Midbrain (tissue), 1 donor: Measurements from ENCODE around the gene CLDN15.
"Not testable (repeated sequence)": the region's sequence is repeated elsewhere in the genome, so short reads cannot be mapped to it uniquely, and the experiment has no call there.

ENCODE experiments used
- DNase-seq: peaks from one replicate; lab custom pipeline; 2025; lab: John Stamatoyannopoulos, UW

CLDN15 gene

DNA sequence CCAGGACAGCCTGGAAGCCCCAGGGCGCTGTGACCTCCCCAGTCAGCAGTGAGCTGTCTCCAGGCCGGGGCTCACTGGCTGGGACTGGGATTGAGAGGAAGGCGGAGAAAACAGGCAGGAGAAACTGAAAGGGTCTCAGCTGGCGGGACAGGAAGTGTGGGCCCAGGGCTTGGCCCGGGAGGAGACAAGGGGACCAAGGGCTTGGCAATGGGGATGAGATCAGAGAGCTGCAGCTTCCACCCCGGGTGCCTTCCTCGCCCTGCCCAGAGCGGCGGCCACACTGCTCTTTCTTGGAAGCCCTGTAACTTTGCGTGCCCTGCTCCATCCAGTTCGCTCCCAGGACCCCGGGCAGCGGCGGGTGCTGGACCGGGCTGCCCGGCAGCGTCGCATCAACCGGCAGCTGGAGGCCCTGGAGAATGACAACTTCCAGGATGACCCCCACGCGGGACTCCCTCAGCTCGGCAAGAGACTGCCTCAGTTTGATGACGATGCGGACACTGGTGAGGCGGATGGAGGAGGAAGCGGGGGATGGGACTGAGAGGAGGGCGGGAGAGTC, 15.2 kb downstream of the CLDN15 start:
- DNase-seq: no peak

DNA sequence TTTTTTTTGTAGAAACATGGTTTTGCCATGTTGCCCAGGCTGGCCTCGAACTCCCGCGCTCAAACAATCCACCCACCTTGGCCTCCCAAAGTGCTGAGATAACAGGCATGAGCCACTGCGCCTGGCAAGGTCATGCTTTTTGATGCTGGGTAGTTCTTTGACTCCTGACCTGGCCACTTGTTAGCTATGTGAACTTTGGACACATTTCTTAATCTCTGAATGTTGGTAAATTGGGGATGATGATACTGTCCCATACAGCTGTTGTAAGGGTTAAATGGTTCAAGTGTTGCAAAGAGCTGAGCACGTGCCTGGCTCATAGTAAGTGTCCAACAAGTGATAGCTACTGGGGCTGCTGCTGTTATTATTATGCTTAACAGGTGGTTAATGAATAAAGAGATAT, 17.3 kb downstream of the CLDN15 start:
- DNase-seq: no peak

DNA sequence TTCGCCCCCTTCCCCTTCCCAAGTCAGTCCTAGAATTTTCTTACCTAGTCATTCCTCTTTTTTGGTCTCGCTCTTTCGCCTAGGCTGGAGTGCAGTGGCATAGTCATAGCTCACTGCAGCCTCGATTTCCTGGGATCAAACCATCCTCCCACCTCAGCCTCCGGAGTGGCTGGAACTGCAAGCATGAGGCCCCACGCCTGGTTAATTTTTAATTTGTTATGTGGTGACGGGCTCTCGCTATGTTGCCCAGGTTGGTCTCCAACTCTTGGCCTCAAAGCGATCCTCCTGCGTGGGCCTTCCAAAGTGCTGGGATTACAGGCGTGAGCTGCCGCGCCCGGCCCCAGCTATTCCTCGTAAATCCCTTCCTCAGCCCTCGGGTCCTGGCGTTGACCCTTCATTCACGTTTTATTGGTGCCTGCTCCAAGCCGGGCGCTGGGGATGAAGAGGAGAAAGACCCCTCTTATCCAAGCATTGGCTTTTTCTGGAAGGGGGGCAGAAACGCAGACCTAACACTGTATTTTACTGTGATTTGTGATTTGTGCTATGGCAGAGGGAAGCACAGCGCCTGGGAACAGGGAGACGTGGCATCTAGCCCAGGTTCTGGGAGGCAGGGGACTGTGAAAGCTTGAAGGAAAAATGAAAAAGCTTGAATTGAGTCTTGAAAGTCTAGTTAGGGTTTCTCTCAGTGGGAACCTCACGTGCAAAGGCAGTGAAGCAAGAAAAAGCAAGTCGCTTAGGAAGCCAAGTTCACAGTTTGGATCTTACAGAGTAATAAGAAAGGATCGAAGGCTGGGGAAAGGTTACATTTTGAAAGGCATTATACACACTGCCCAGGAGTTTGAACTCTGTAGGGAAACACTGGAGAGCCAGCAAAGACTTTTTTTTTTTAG, 19.1 kb downstream of the CLDN15 start:
- no peak for DNase-seq

GRCh38 chr7:101217388-101218235, 20.0 kb downstream of the CLDN15 start, which contains the start of the genes PLOD3 and ZNHIT1:
TSS of gene PLOD3 (minus strand) at chr7:101217581. CDS start at chr7:101217274, 307 bp downstream.
TSS of gene ZNHIT1 (plus strand) at chr7:101218165. CDS start at chr7:101218196, 31 bp downstream.
- DNase-seq: peak; percentile 98

GRCh38 chr7:101216860-101217387, 20.7 kb downstream of the CLDN15 start:
- no peak for DNase-seq

GRCh38 chr7:101216001-101216859, 21.4 kb downstream of the CLDN15 start:
- no peak for DNase-seq

DNA sequence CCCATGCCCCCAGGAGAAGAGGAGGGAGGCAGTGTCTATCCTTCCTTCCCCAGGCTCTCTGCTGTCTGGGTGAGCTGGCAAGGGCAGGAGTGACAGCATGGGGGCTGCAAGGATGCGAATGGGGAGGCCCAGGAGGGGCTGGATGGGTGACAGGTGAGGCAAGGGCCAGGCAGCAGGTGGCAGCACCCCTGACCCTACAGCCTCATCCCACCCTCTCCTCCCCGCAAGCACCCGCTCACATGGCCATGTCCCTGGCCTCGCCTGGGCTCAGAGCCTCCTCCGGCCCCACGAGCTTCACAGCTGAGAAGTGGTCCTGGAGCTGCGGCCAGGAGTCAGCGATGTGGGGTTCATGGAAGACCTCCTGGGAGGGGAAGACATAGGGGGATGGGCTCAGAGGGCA, 25.6 kb downstream of the CLDN15 start:
- no peak for DNase-seq

GRCh38 chr7:101211501-101211900, 26.1 kb downstream of the CLDN15 start:
- no peak for DNase-seq

DNA sequence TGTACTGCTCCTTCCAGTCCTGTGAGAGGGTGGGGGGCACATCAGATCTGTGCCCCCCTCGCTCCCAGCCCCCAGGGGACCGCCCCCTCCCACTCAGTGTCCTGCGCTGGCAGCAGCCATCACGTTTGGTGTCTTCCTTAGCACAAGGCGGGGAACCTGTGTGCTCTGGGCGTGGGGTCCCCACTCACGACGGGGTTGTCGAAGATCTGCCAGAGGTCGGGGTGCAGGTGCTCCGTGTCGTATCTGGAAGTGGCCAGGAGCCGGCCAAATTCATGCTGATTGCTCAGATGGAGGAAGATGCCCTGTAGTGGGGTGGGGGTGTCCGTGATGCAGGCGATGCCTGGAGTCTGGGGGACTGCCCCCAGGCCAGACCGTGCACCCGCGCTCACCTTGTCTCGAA, 27.5 kb downstream of the CLDN15 start:
- DNase-seq: no peak

DNA sequence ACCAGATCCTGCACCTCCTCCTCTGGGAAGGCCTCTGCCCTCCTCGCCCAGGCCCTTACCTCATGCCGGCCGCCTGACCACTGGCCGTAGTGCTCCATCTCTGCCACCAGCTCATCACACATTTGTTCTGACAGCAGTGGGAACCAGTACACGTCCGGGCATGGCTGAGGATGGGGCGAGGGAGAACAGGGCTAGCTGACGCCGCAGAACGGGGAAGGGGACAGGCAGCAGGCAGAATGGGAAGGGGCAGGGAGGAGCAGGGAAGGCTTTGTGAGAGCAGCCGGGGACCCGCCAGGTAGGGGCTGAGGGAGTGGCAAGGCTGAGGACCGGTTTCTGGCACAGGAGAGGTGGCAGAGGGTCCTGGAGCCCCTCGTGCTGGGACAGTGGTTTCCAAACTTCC, 28.8 kb downstream of the CLDN15 start:
- no peak for DNase-seq

- DNase-seq: no peak
Observed at GRCh38 chr7:101207459-101207858, 30.1 kb downstream of the CLDN15 start.

DNA sequence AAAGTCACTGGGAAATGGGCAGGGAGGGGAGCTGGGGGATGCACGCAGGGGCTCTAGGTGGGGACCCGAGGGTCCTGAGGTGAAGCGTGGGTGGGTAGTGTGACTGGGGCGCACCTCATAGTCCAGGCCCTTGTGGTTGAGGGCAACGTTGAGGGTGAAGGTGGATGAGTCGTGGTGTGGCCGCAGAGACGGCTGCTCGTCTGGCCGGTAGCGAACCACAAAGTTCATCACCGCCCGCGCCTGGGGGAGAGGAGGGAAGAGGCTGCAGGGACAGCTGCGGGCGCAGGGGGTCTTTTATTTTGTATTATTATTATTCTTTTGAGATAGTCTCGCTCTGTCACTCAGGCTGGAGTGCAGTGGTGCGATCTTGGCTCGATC, 30.9 kb downstream of the CLDN15 start:
- no peak for DNase-seq

GRCh38 chr7:101205901-101206664, 31.5 kb downstream of the CLDN15 start:
- DNase-seq: no peak

DNA sequence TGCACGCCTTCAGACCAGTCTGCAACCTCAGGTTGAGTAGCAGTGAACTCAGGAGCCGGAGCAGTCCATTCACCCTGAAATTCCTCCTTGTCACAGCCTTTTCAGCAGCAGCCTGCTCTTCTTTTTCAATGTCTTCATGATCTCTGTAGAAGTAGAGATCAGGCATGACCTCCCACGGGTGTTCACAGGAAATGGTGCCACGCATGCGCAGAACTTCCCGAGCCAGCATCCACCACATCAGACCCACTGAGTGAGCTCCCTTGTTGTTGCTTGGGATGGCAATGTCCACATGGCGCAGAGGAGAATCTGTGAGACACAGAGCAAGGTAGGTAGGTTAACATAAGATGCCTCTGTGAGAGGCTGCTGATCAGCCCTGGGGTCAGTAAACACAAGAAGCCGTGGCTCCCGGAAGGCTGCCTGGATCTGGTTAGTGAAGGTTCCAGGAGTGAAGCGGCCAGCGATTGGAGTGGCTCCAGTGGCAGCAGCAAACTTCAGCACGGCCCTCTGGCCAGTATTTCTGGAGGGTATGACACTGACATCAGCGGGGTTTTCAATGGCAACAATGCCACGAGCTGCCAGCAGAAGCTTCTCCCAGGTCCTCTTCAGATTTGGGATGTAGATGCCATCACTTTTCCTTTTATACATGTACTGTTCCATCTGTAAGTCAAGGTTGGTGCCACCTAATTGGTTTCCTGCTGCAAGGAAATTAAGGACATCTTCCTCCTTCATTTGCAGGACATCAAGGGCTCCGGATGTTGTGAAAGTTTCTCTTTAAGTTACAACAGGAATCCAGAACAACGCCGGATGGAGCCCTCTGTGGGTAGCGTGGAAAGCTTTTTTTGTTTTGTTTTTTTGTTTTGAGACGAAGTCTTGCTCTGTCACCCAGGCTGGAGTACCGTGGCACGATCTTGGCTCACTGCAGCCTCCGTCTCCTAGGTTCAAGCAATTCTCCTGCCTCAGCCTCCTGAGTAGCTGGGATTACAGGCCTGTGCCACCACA, 33.6 kb downstream of the CLDN15 start:
- DNase-seq: not testable (repeated sequence)

DNA sequence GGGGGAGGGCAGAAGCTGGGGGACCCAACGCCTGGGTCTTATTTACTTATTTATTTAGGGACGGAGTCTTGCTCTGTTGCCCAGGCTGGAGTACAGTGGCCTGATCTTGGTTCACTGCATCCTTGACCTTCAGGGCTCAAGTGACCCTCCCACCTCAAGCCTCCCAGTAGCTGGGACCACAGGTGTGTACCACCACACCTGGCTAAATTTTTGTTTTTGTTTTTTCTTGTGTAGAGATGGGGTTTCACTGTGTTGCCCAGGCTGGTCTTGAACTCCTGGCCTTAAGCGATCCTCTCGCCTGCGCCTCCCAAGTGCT, 35.0 kb downstream of the CLDN15 start:
- no peak for DNase-seq

DNA sequence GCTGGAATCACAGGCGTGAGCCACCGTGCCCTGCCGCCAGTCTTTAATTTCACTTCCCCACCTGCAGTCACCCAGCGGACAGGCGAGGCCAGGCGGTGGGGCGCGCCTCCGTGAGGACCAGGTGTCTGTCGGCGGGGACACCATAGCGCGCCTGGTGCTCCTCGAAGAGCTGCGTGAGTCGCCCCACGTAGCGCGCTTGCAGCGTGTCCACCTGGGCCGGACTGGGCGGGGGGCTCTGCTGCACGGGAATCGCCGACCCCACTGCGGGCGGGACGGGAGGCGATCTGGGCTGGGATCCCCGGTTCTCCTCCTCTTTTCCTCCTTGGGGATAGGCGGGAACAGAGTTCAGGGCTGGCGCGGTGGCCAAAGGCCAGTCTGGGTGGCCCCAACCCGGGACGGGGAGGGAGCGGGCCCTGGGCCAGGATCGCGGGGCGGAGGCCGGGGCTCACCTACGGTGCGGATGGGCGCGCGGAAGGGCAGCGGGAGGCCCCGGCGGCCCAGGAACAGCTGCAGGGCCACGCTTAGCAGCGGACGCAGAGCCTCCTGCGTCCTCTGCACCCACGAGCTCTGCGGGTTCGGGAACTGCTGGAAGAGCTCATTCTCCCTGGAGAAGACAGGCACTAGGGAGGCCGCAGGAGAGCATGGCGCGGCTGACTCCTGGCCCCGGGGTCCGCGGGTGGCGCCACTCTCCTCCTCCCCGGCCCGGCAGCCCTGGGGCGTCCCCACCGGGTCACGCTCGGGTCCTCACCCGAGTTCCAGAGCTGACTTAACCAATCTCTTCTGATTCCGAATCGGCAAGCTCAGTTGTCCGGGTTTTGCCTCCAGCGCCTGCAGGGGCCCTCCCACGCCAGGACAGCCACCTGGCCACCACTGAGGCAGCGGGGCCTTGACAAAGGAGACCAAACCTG, 35.7 kb downstream of the CLDN15 start:
- no peak for DNase-seq

GRCh38 chr7:101200862-101201599, 36.6 kb downstream of the CLDN15 start, which contains the start of gene MOGAT3:
TSS of gene MOGAT3 (minus strand) at chr7:101201036. CDS start at chr7:101200854, 182 bp downstream.
- no peak for DNase-seq

DNA sequence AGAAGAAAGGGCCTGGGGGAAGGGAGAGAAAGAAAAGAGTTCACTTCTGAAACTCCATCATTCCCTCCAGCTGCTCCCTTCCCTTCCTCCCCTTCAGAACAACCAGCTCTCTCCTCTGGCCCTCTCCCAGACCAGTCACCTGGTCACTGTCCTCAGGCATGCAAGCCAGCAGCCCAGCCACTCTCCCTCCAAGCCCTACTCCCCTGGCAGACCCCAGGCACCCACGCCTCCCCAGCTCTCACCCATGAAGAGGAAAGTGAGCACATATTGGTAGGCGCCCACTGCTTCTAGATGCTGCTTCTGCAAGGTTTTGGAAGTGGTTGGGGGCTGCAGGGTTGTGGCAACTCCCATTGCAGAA, 37.1 kb downstream of the CLDN15 start:
- no peak for DNase-seq
